Measurements from ENCODE around the gene IGFLR1.
"Not testable (repeated sequence)": the region's sequence is repeated elsewhere in the genome, so short reads cannot be mapped to it uniquely, and the experiment has no call there.

The IGFLR1 gene

GRCh38 chr19:35739275-35740107 lies 2.8 kb downstream of the IGFLR1 start:
- no peak for DNase-seq

GRCh38 chr19:35738887-35739229 lies 3.4 kb downstream of the IGFLR1 start:
- no peak for DNase-seq

- no peak for DNase-seq
Measured at GRCh38 chr19:35738021-35738886, 4.0 kb downstream of the IGFLR1 start.

- DNase-seq: peak; percentile 49
Measured at GRCh38 chr19:35736913-35737886, 5.1 kb downstream of the IGFLR1 start.

GRCh38 chr19:35734889-35735288 lies 7.4 kb downstream of the IGFLR1 start:
- no peak for DNase-seq

GRCh38 chr19:35734273-35734672 lies 8.0 kb downstream of the IGFLR1 start:
- no peak for DNase-seq

- DNase-seq: no peak
Measured at GRCh38 chr19:35733180-35734125, 8.8 kb downstream of the IGFLR1 start.

- no peak for DNase-seq
Measured at GRCh38 chr19:35732540-35733179, 9.6 kb downstream of the IGFLR1 start.

- no peak for DNase-seq
Measured at GRCh38 chr19:35731779-35732405, 10.4 kb downstream of the IGFLR1 start.

- no peak for DNase-seq
Measured at GRCh38 chr19:35731353-35731752, 10.9 kb downstream of the IGFLR1 start.

GRCh38 chr19:35730326-35730725 lies 11.9 kb downstream of the IGFLR1 start:
- no peak for DNase-seq

GRCh38 chr19:35729763-35730162 lies 12.5 kb downstream of the IGFLR1 start:
- no peak for DNase-seq

- no peak for DNase-seq
Measured at GRCh38 chr19:35729021-35729420, 13.2 kb downstream of the IGFLR1 start.

GRCh38 chr19:35727956-35728706 lies 14.1 kb downstream of the IGFLR1 start:
- no peak for DNase-seq

GRCh38 chr19:35727053-35727955 lies 14.9 kb downstream of the IGFLR1 start:
- no peak for DNase-seq

- no peak for DNase-seq
Measured at GRCh38 chr19:35725216-35725861, 16.9 kb downstream of the IGFLR1 start.

- no peak for DNase-seq
Measured at GRCh38 chr19:35724560-35724959, 17.7 kb downstream of the IGFLR1 start.

GRCh38 chr19:35724132-35724531 lies 18.1 kb downstream of the IGFLR1 start:
- not testable (repeated sequence) for DNase-seq
